Caco-2 (cell line): ENCODE data around the gene AQP12A. TPM values are rescaled to one million over a fixed set of nuclear protein-coding genes. Genes with fewer than 3 reads are reported as not detected.

Source experiments
- BruUV-seq: library from RNA; stranded (reverse); fragments of 400-500 nt; replicated peaks from 2 replicates; lab custom pipeline; 2021; lab: Mats Ljungman, UMichigan
- CTCF ChIA-PET: fragments of 300-600 bp; sonication (Branson Sonifier 250); formaldehyde crosslinking; loops from one replicate; lab custom pipeline; 2022; ENCODE audit warnings: antibody characterized with exemption; lab: Charles Lee
- POLR2A ChIA-PET: fragments of 300-600 bp; sonication (Branson Sonifier 250); formaldehyde crosslinking; loops from one replicate; lab custom pipeline; 2022; ENCODE audit warnings: antibody characterized with exemption; lab: Charles Lee
- DNase-seq, 2 experiments: peaks; one replicate each; pipeline versions ENCODE4 v3.0.0 to v3.0.0-alpha.2; 2020 to 2022
- H3K27me3 ChIP-seq: replicated peaks from 2 replicates; pipeline ENCODE4 v1.6.0; 2011; ENCODE audit warnings: low read length; ENCODE audit not compliant: control insufficient read depth, insufficient read depth
- H3K36me3 ChIP-seq: 2 replicates; pipeline ENCODE4 v1.5.1; 2011; ENCODE audit warnings: low read length; ENCODE audit not compliant: control insufficient read depth, insufficient read depth
- H3K4me1 ChIP-seq: fragments of 250-450 bp; sonication (Bioruptor Pico); 2 replicates; pipeline ENCODE4 v1.5.1; 2020; ENCODE audit warnings: mild to moderate bottlenecking
- H3K4me3 ChIP-seq: 2 replicates; pipeline ENCODE4 v1.5.1; 2011; ENCODE audit warnings: low read depth, mild to moderate bottlenecking, control low read depth, low read length
- H3K9me3 ChIP-seq: fragments of 250-450 bp; sonication (Bioruptor Pico); 2 replicates; pipeline ENCODE4 v1.5.1; 2020; ENCODE audit warnings: mild to moderate bottlenecking, moderate library complexity
- H3K27ac Mint-ChIP-seq: one replicate; pipeline ENCODE4 v1.8.0; 2022; ENCODE audit warnings: mixed read lengths; ENCODE audit not compliant: unreplicated experiment
- H3K27me3 Mint-ChIP-seq: one replicate; pipeline ENCODE4 v1.8.0; 2022; ENCODE audit warnings: mixed read lengths; ENCODE audit not compliant: insufficient read depth, unreplicated experiment
- H3K36me3 Mint-ChIP-seq: one replicate; pipeline ENCODE4 v1.8.0; 2022; ENCODE audit warnings: mild to moderate bottlenecking, mixed read lengths; ENCODE audit not compliant: insufficient read depth, unreplicated experiment
- H3K4me1 Mint-ChIP-seq: one replicate; pipeline ENCODE4 v1.8.0; 2022; ENCODE audit warnings: low read depth, mixed read lengths; ENCODE audit not compliant: unreplicated experiment
- H3K4me3 Mint-ChIP-seq: one replicate; pipeline ENCODE4 v1.8.0; 2022; ENCODE audit warnings: mild to moderate bottlenecking, moderate library complexity, mixed read lengths; ENCODE audit not compliant: unreplicated experiment
- H3K9me3 Mint-ChIP-seq: one replicate; pipeline ENCODE4 v1.8.0; 2022; ENCODE audit warnings: mixed read lengths; ENCODE audit not compliant: unreplicated experiment
- intact Hi-C: fragments of 100-400 bp; cut with micrococcal nuclease; formaldehyde crosslinking; loops from one replicate; pipeline ENCODE4 v1.10.0; 2022; ENCODE audit not compliant: unreplicated experiment
- total RNA-seq: library from RNA; stranded (reverse); gene quantifications from 2 replicates; pipeline ENCODE4 v1.2.3, GENCODE V29; 2022
- TF ChIP-seq, protein P1 (sequence below), 2 experiments: fragments of 200-600 bp in 1 of 2; IDR thresholded peaks; 1 replicate in 1 of 2; 2 replicates in 1 of 2; pipeline versions ENCODE4 v1.5.1 to v1.8.0; 2011 to 2022; ENCODE audit warnings: antibody characterized with exemption in 1 of 2, control low read depth in 1 of 2, inconsistent platforms in 1 of 2, low read depth in 1 of 2, low read length in 1 of 2, mild to moderate bottlenecking in 1 of 2, moderate library complexity in 1 of 2; ENCODE audit not compliant: insufficient read depth in 1 of 2, severe bottlenecking in 1 of 2, unreplicated experiment in 1 of 2

Gene AQP12A
- total RNA-seq, 1 experiment from 2014 or later = not detected

DNA sequence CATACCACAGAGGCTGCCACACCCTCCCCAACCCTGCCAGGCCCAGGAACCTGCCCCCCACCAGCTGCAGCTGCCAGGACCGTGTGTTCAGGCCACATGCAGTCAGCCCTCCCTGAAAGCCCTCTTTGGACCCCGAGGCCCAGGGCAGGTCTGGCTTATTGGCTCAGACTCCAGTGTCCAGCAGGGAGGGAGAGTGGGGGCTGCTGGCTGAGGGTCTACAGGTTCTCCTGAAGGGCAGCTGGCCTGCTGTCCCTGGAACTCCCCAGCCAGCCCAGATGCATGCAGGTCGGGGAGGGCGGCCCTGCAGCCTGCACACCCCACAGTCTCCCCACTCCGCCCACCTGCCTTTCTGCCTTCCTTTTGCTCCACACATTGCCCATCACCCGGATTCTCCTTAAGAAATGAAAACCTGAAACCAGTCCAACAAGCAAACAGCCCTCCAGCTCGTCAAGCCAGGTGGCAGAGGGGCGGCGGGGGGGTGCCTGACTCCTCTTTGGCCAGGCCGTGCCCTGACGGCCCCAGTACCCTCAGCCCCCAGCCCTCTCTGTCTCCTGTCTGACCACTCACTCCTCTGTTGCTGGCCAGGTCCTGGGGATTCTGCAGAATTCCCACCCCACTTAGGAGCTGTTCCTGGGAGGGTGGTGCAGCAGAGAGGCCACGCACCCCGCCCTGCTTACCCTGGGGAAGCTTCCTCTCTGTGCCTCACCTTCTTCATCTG, 48.4 kb upstream of the AQP12A start:
- H3K4me1 Mint-ChIP-seq = no peaks in the 10 kb centered on the region
- H3K4me3 Mint-ChIP-seq = no peak overlapping the region
- Histone ChIP-seq H3K27me3 (no peaks in the 10 kb centered on the region), H3K36me3 (no peaks in the 10 kb centered on the region), H3K4me1 (no peaks in the 10 kb centered on the region), H3K9me3 (no peaks in the 10 kb centered on the region), H3K4me3 (no peak overlapping the region)
- no TSS peak for BruUV-seq
- no peaks in the 10 kb centered on the region for H3K36me3 Mint-ChIP-seq
- H3K27ac Mint-ChIP-seq = no peak overlapping the region
- CTCF ChIA-PET = no interaction called here
- H3K27me3 Mint-ChIP-seq = peaks cover 6% of the 10 kb centered on the region
- intact Hi-C loops = loop anchor here (10.0 kb wide), 1 partner anchor 62 kb away; no protein-coding TSS in a partner anchor
- POLR2A ChIA-PET = no interaction called here
- TF ChIP-seq, protein P1, sequence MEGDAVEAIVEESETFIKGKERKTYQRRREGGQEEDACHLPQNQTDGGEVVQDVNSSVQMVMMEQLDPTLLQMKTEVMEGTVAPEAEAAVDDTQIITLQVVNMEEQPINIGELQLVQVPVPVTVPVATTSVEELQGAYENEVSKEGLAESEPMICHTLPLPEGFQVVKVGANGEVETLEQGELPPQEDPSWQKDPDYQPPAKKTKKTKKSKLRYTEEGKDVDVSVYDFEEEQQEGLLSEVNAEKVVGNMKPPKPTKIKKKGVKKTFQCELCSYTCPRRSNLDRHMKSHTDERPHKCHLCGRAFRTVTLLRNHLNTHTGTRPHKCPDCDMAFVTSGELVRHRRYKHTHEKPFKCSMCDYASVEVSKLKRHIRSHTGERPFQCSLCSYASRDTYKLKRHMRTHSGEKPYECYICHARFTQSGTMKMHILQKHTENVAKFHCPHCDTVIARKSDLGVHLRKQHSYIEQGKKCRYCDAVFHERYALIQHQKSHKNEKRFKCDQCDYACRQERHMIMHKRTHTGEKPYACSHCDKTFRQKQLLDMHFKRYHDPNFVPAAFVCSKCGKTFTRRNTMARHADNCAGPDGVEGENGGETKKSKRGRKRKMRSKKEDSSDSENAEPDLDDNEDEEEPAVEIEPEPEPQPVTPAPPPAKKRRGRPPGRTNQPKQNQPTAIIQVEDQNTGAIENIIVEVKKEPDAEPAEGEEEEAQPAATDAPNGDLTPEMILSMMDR (IDR thresholded peaks at IDR 0.05; ENCODE audit: insufficient read depth in 1 of 2, low read depth in 1 of 2, low read length in 1 of 2, severe bottlenecking in 1 of 2, unreplicated experiment in 1 of 2) = no peak
- H3K9me3 Mint-ChIP-seq = no peaks in the 10 kb centered on the region
- DNase-seq = no peak

GRCh38 chr2:240643811-240644150, 47.9 kb upstream of the AQP12A start:
- H3K9me3 Mint-ChIP-seq = no peaks in the 10 kb centered on the region
- no peaks in the 10 kb centered on the region for H3K27me3 ChIP-seq

DNA sequence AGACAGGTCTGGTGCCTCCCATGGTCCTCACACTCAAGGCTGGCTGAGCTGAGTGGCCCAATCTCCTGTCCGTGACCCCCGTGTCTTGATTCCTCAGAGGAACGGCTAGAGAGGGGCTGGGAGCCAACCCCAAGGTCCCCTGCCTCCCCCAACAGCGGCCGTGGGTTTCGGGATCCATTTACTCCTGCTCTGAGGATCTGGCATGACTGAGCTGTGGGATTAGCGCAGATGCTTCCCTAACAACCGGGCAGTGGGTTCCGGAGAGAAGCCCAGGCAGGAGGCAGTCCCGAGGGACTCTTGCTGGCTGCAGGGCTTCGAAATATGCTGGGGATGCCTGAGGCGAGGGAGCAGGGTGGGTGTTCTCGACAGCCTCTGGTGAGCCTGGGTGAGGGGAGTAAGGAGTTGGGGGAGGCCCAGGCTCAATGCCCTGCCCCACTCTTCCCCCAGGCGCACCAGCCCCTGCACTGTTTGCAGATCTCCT, 47.5 kb upstream of the AQP12A start:
- no peaks in the 10 kb centered on the region for H3K36me3 Mint-ChIP-seq
- no peak overlapping the region for H3K27ac Mint-ChIP-seq
- DNase-seq = no peak
- peaks cover 6% of the 10 kb centered on the region for H3K27me3 Mint-ChIP-seq
- intact Hi-C loops = loop anchor here (10.0 kb wide), 1 partner anchor 61 kb away; no protein-coding TSS in a partner anchor
- Histone ChIP-seq H3K4me3 (no peak overlapping the region), H3K9me3 (no peaks in the 10 kb centered on the region), H3K4me1 (no peaks in the 10 kb centered on the region), H3K27me3 (no peaks in the 10 kb centered on the region), H3K36me3 (no peaks in the 10 kb centered on the region)
- ChIA-PET POLR2A (no interaction called here), CTCF (no interaction called here)
- no peaks in the 10 kb centered on the region for H3K9me3 Mint-ChIP-seq
- no TSS peak for BruUV-seq
- H3K4me3 Mint-ChIP-seq = no peak overlapping the region
- TF ChIP-seq, protein P1 (IDR thresholded peaks at IDR 0.05; ENCODE audit: insufficient read depth in 1 of 2, low read depth in 1 of 2, low read length in 1 of 2, severe bottlenecking in 1 of 2, unreplicated experiment in 1 of 2) = no peak
- no peaks in the 10 kb centered on the region for H3K4me1 Mint-ChIP-seq

More at GRCh38 chr2:240643811-240644150, 47.9 kb upstream of the AQP12A start:
- intact Hi-C loops = loop anchor here (10.0 kb wide), 1 partner anchor 61 kb away; no protein-coding TSS in a partner anchor
- DNase-seq = no peak
- H3K4me1 ChIP-seq = no peaks in the 10 kb centered on the region
- no peaks in the 10 kb centered on the region for H3K36me3 ChIP-seq
- TF ChIP-seq, protein P1 (IDR thresholded peaks at IDR 0.05; ENCODE audit: insufficient read depth in 1 of 2, low read depth in 1 of 2, low read length in 1 of 2, severe bottlenecking in 1 of 2, unreplicated experiment in 1 of 2) = no peak
- no peak overlapping the region for H3K27ac Mint-ChIP-seq
- H3K9me3 ChIP-seq = no peaks in the 10 kb centered on the region
- ChIA-PET POLR2A (no interaction called here), CTCF (no interaction called here)
- BruUV-seq = no TSS peak
- no peaks in the 10 kb centered on the region for H3K36me3 Mint-ChIP-seq
- peaks cover 6% of the 10 kb centered on the region for H3K27me3 Mint-ChIP-seq
- no peaks in the 10 kb centered on the region for H3K4me1 Mint-ChIP-seq
- no peak overlapping the region for H3K4me3 Mint-ChIP-seq
- no peak overlapping the region for H3K4me3 ChIP-seq
